ENCODE results near the gene MAP2K4. TPM values are rescaled to one million over a fixed set of nuclear protein-coding genes. Genes with fewer than 3 reads are reported as not detected.

MAP2K4 gene
- total and polyA plus RNA-seq, 2 experiments from 2014 or later: 24.5 to 34.5 TPM

DNA sequence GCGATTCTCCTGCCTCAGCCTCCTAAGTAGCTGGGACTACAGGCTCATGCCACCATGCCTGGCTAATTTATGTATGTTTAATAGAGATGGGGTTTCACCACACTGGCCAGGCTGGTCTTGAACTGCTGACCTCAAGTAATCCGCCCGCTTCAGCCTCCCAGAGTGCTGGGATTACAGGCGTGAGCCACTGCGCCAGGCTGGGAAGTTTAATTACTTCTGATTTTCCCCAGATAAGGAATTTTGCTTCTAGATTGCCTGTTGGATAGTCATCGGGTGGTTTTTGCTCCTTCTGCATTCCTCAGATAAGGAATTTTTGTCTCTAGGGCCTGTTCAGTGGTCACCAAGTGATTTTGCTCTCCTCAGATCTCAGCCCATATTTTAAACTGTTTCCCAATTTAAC is 112.5 kb downstream of the MAP2K4 start:
- Histone ChIP-seq H3K79me2 (ENCODE audit: insufficient read depth) (no peaks in the 10 kb centered on the region), H4K20me1 (ENCODE audit: insufficient read depth) (no peaks in the 10 kb centered on the region), H3K27me3 (replicated peaks; ENCODE audit: insufficient read depth) (no peaks in the 10 kb centered on the region), H2AFZ (no peak overlapping the region), H3K9me3 (ENCODE audit: low read depth) (no peaks in the 10 kb centered on the region), H3K4me3 (no peak overlapping the region), H3F3A (ENCODE audit: insufficient read depth) (no peaks in the 10 kb centered on the region), H3K4me1 (ENCODE audit: insufficient read depth) (no peaks in the 10 kb centered on the region), H3K27ac (no peak overlapping the region), H3K9me2 (ENCODE audit: insufficient read depth) (no peaks in the 10 kb centered on the region), H3K9ac (no peak overlapping the region), H3K4me2 (ENCODE audit: unreplicated experiment) (no peak overlapping the region), H3K36me3 (ENCODE audit: low read depth) (peaks cover 28% of the 10 kb centered on the region; the same call in 1 of the 2 replicates)
- no peak for TF ChIP-seq EZH2 (IDR thresholded peaks at IDR 0.05; ENCODE audit: insufficient read depth, poor library complexity, severe bottlenecking)
- 92 to 96% methylated on average over 6 of the region's 6 CpGs for WGBS, 2 experiments (ENCODE audit: low coverage in 1 of 2, low lambda C conversion rate in 2 of 2, missing lambda C conversion rate in 2 of 2)
- in situ Hi-C loops (cut with MboI): no loop called here
- no peak for DNase-seq

- TF ChIP-seq EZH2 (IDR thresholded peaks at IDR 0.05; ENCODE audit: insufficient read depth, poor library complexity, severe bottlenecking) (no peak), EZH2phosphoT487 (IDR thresholded peaks at IDR 0.05; ENCODE audit: insufficient read depth, low read depth) (no peak)
- Histone ChIP-seq H3K9me3 (ENCODE audit: low read depth) (no peaks in the 10 kb centered on the region), H3F3A (ENCODE audit: insufficient read depth) (no peaks in the 10 kb centered on the region), H3K9ac (no peak overlapping the region), H3K4me3 (no peak overlapping the region), H3K79me2 (ENCODE audit: insufficient read depth) (no peaks in the 10 kb centered on the region), H3K36me3 (ENCODE audit: low read depth) (peaks cover 27% of the 10 kb centered on the region; the same call in 1 of the 2 replicates), H3K9me2 (ENCODE audit: insufficient read depth) (no peaks in the 10 kb centered on the region), H3K4me2 (ENCODE audit: unreplicated experiment) (no peak overlapping the region), H3K27ac (no peak overlapping the region), H3K4me1 (ENCODE audit: insufficient read depth) (no peaks in the 10 kb centered on the region), H3K27me3 (replicated peaks; ENCODE audit: insufficient read depth) (no peaks in the 10 kb centered on the region), H2AFZ (no peak overlapping the region), H4K20me1 (ENCODE audit: insufficient read depth) (no peaks in the 10 kb centered on the region)
- in situ Hi-C loops (cut with MboI): no loop called here
- WGBS, 2 experiments (ENCODE audit: low coverage in 1 of 2, low lambda C conversion rate in 2 of 2, missing lambda C conversion rate in 2 of 2): 75 to 78% methylated on average over 3 of the region's 3 CpGs
- no peak for DNase-seq
Observed at GRCh38 chr17:12134101-12134500, 113.4 kb downstream of the MAP2K4 start.

DNA sequence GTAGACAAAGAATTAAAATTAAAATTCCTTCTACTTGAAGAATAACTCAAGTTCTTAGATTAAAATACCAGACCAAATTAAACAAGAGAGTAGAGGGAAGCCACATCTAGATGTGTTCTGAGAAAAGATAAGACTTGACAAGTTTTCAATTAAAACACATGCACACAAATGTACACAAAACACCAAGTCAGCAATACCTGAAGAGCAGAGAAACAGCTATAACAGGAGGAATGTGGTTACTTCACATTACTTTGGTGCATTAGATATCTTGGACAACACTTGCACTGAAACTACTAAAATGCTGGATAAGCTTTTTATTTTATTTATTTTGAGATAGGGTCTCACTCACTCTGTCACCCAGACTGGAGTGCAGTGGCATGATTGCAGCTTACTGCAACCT is 113.9 kb downstream of the MAP2K4 start:
- TF ChIP-seq EZH2 (IDR thresholded peaks at IDR 0.05; ENCODE audit: insufficient read depth, poor library complexity, severe bottlenecking) (no peak), EZH2phosphoT487 (IDR thresholded peaks at IDR 0.05; ENCODE audit: insufficient read depth, low read depth) (no peak)
- H3K4me3 ChIP-seq: no peak overlapping the region
- no peaks in the 10 kb centered on the region for H3K9me2 ChIP-seq (ENCODE audit: insufficient read depth)
- no peaks in the 10 kb centered on the region for H3K4me1 ChIP-seq (ENCODE audit: insufficient read depth)
- H3K9me3 ChIP-seq (ENCODE audit: low read depth): no peaks in the 10 kb centered on the region
- no peak overlapping the region for H2AFZ ChIP-seq
- H3K79me2 ChIP-seq (ENCODE audit: insufficient read depth): no peaks in the 10 kb centered on the region
- no peaks in the 10 kb centered on the region for H3K27me3 ChIP-seq (replicated peaks; ENCODE audit: insufficient read depth)
- in situ Hi-C loops (cut with MboI): no loop called here
- no peak for DNase-seq
- H3F3A ChIP-seq (ENCODE audit: insufficient read depth): no peaks in the 10 kb centered on the region
- H3K27ac ChIP-seq: no peak overlapping the region
- H3K36me3 ChIP-seq (ENCODE audit: low read depth): peaks cover 22% of the 10 kb centered on the region; the same call in 1 of the 2 replicates
- H4K20me1 ChIP-seq (ENCODE audit: insufficient read depth): no peaks in the 10 kb centered on the region
- H3K4me2 ChIP-seq (ENCODE audit: unreplicated experiment): no peak overlapping the region
- H3K9ac ChIP-seq: no peak overlapping the region

DNA sequence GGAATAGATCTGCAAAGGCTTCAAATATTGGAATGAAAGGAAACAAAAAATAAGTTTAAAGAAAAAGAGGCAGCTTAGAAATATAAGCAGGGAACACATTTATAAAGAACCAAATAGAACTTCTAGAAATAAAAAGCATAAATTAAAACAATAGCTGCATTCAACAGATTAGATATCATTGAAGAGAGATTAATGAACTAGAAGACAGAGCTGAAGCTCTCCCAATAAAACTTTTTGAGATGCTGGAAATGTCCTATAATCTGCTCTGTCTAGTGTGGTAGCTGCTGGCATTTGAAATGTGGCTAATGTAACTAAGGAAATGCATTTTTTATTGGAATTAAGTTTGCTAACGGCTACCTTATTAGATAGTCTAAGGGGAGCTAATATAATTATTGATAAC is 115.6 kb downstream of the MAP2K4 start:
- Histone ChIP-seq H3K36me3 (ENCODE audit: low read depth) (peaks cover 10% of the 10 kb centered on the region; the same call in 1 of the 2 replicates), H3K27me3 (replicated peaks; ENCODE audit: insufficient read depth) (no peaks in the 10 kb centered on the region)
- no peak for DNase-seq

GRCh38 chr17:12136646-12137045 is 116.0 kb downstream of the MAP2K4 start:
- Histone ChIP-seq H3K27ac (no peak overlapping the region), H3F3A (ENCODE audit: insufficient read depth) (no peaks in the 10 kb centered on the region), H3K9me2 (ENCODE audit: insufficient read depth) (no peaks in the 10 kb centered on the region), H3K79me2 (ENCODE audit: insufficient read depth) (no peaks in the 10 kb centered on the region), H3K9me3 (ENCODE audit: low read depth) (no peaks in the 10 kb centered on the region), H2AFZ (no peak overlapping the region), H3K9ac (no peak overlapping the region), H3K4me1 (ENCODE audit: insufficient read depth) (no peaks in the 10 kb centered on the region), H3K4me2 (ENCODE audit: unreplicated experiment) (no peak overlapping the region), H4K20me1 (ENCODE audit: insufficient read depth) (no peaks in the 10 kb centered on the region), H3K27me3 (replicated peaks; ENCODE audit: insufficient read depth) (no peaks in the 10 kb centered on the region), H3K36me3 (ENCODE audit: low read depth) (peaks cover 14% of the 10 kb centered on the region; the same call in 1 of the 2 replicates), H3K4me3 (no peak overlapping the region)
- DNase-seq: no peak
- in situ Hi-C loops (cut with MboI): no loop called here
- TF ChIP-seq EZH2phosphoT487 (IDR thresholded peaks at IDR 0.05; ENCODE audit: insufficient read depth, low read depth) (no peak), EZH2 (IDR thresholded peaks at IDR 0.05; ENCODE audit: insufficient read depth, poor library complexity, severe bottlenecking) (no peak)

More for the DNA sequence above, 115.6 kb downstream of the MAP2K4 start:
- Histone ChIP-seq H2AFZ (no peak overlapping the region), H3K9ac (no peak overlapping the region), H3K4me2 (ENCODE audit: unreplicated experiment) (no peak overlapping the region), H3K4me1 (ENCODE audit: insufficient read depth) (no peaks in the 10 kb centered on the region), H3K9me3 (ENCODE audit: low read depth) (no peaks in the 10 kb centered on the region), H3F3A (ENCODE audit: insufficient read depth) (no peaks in the 10 kb centered on the region), H3K79me2 (ENCODE audit: insufficient read depth) (no peaks in the 10 kb centered on the region), H3K9me2 (ENCODE audit: insufficient read depth) (no peaks in the 10 kb centered on the region), H3K27ac (no peak overlapping the region), H4K20me1 (ENCODE audit: insufficient read depth) (no peaks in the 10 kb centered on the region), H3K4me3 (no peak overlapping the region)
- TF ChIP-seq EZH2 (IDR thresholded peaks at IDR 0.05; ENCODE audit: insufficient read depth, poor library complexity, severe bottlenecking) (no peak), EZH2phosphoT487 (IDR thresholded peaks at IDR 0.05; ENCODE audit: insufficient read depth, low read depth) (no peak)
- 96% methylated on average over 1 of the region's 1 CpG for WGBS, 2 experiments (ENCODE audit: low coverage in 1 of 2, low lambda C conversion rate in 2 of 2, missing lambda C conversion rate in 2 of 2)
- in situ Hi-C loops (cut with MboI): no loop called here
